Suprapubic skin (tissue), 4 donors: Measurements from ENCODE around the gene TMEM147.

Source experiments
- EP300 ChIP-seq: sonication (generic); formaldehyde crosslinking; IDR thresholded peaks from one replicate; pipeline ENCODE4 v1.6.1; 2017; ENCODE audit warnings: antibody characterized with exemption
- POLR2A ChIP-seq, 2 donors: fragments of 450-650 bp; IDR thresholded peaks; one replicate each; pipeline ENCODE4 v1.6.1; 2017; ENCODE audit warnings: antibody characterized with exemption in 2 of 2, mild to moderate bottlenecking in 2 of 2, moderate library complexity in 2 of 2
- POLR2AphosphoS5 ChIP-seq, 3 donors: sonication (generic); formaldehyde crosslinking; IDR thresholded peaks; one replicate each; pipeline ENCODE4 v1.6.1; 2017; ENCODE audit warnings: antibody characterized with exemption in 3 of 3
- TF ChIP-seq, protein P1 (sequence below), 2 donors: fragments of 200-600 bp in 1 of 2; fragments of 450-650 bp in 1 of 2; sonication (generic) in 1 of 2; IDR thresholded peaks; one replicate each; pipeline ENCODE4 v1.5.1; 2016 to 2019; ENCODE audit warnings: antibody characterized with exemption in 2 of 2, mild to moderate bottlenecking in 1 of 2, moderate library complexity in 1 of 2

DNA sequence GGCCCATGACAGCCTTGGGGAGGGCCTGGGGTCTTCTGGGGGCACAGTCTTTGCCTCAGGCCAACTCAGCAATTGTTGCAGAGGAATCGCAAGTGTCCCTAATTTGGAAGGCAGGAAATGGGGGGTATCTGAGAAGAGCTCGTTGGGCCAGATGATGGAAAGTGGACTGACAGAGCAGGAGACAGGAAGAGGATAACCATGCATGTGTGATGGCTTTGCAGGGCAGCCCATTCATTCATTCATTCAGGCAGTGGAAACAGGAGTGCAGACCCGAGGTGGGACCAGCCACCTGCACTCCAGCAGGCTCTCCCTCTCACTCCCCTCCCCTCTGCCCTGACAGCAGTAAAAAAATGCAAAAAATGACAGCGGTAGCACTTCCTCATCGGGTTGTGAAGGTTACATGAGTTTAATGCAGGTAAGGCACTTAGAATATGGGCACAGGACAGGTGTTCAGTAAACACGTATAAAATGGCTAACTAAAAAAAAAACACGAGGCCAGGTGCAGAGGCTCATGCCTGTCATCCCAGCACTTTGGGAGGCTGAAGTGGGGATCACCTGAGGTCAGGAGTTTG, 5.0 kb upstream of the TMEM147 start:
- no peak for TF ChIP-seq EP300
- TF ChIP-seq, protein P1, sequence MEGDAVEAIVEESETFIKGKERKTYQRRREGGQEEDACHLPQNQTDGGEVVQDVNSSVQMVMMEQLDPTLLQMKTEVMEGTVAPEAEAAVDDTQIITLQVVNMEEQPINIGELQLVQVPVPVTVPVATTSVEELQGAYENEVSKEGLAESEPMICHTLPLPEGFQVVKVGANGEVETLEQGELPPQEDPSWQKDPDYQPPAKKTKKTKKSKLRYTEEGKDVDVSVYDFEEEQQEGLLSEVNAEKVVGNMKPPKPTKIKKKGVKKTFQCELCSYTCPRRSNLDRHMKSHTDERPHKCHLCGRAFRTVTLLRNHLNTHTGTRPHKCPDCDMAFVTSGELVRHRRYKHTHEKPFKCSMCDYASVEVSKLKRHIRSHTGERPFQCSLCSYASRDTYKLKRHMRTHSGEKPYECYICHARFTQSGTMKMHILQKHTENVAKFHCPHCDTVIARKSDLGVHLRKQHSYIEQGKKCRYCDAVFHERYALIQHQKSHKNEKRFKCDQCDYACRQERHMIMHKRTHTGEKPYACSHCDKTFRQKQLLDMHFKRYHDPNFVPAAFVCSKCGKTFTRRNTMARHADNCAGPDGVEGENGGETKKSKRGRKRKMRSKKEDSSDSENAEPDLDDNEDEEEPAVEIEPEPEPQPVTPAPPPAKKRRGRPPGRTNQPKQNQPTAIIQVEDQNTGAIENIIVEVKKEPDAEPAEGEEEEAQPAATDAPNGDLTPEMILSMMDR (IDR thresholded peaks at IDR 0.05): no peak
- TF ChIP-seq POLR2AphosphoS5 (IDR thresholded peaks at IDR 0.05): no peak
- TF ChIP-seq POLR2A (IDR thresholded peaks at IDR 0.05): no peak
